Liver (tissue), 3 donors: ENCODE results near the gene CCDC187.

Source experiments
- CTCF ChIP-seq: fragments of 150-350 bp; IDR thresholded peaks from 2 replicates; pipeline ENCODE4 v1.5.1; 2017; ENCODE audit warnings: improper control_type of control experiment, low read depth, low read length; ENCODE audit not compliant: missing input control
- EGR1 ChIP-seq, 2 donors: IDR thresholded peaks; 2 replicates each; pipeline ENCODE4 v1.6.1; 2016 to 2018; ENCODE audit warnings: antibody characterized with exemption in 2 of 2, low read depth in 2 of 2
- HNF4G ChIP-seq: IDR thresholded peaks from 2 replicates; pipeline ENCODE4 v1.6.1; 2016; ENCODE audit warnings: antibody characterized with exemption
- RAD21 ChIP-seq, 2 donors: IDR thresholded peaks; 2 replicates each; pipeline ENCODE4 v1.6.1; 2016; ENCODE audit warnings: antibody characterized with exemption in 2 of 2, mild to moderate bottlenecking in 2 of 2
- REST ChIP-seq: IDR thresholded peaks from 2 replicates; pipeline ENCODE4 v1.6.1; 2016; ENCODE audit warnings: antibody characterized with exemption, mild to moderate bottlenecking
- TAF1 ChIP-seq: conservative IDR thresholded peaks from 2 replicates; pipeline ENCODE4 v1.6.1; 2016; ENCODE audit warnings: antibody characterized with exemption, mild to moderate bottlenecking
- YY1 ChIP-seq: IDR thresholded peaks from 2 replicates; pipeline ENCODE4 v1.6.1; 2016; ENCODE audit warnings: antibody characterized with exemption, mild to moderate bottlenecking
- TF ChIP-seq, protein P1 (sequence below): IDR thresholded peaks from 2 replicates; pipeline ENCODE4 v1.6.1; 2016; ENCODE audit warnings: antibody characterized with exemption
- donor health status: healthy.
- donor health status: healthy.

- TF ChIP-seq REST (no peak), CTCF (peak; percentile 45), HNF4G (no peak), RAD21 (IDR thresholded peaks at IDR 0.05) (no peak), EGR1 (IDR thresholded peaks at IDR 0.05; ENCODE audit: low read depth in 2 of 2) (no peak), YY1 (no peak), TAF1 (no peak)
- TF ChIP-seq, protein P1, sequence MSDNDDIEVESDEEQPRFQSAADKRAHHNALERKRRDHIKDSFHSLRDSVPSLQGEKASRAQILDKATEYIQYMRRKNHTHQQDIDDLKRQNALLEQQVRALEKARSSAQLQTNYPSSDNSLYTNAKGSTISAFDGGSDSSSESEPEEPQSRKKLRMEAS: no peak
Measured at GRCh38 chr9:136312436-136312835, 8.5 kb upstream of the CCDC187 start.
